Measurements from ENCODE around the gene SPATA33. TPM values are rescaled to one million over a fixed set of nuclear protein-coding genes. Genes with fewer than 3 reads are reported as not detected.
"Not testable (repeated sequence)": the region's sequence is repeated elsewhere in the genome, so short reads cannot be mapped to it uniquely, and the experiment has no call there.

SPATA33 gene
- total RNA-seq, 1 experiment from 2014 or later: 17.4 TPM

DNA sequence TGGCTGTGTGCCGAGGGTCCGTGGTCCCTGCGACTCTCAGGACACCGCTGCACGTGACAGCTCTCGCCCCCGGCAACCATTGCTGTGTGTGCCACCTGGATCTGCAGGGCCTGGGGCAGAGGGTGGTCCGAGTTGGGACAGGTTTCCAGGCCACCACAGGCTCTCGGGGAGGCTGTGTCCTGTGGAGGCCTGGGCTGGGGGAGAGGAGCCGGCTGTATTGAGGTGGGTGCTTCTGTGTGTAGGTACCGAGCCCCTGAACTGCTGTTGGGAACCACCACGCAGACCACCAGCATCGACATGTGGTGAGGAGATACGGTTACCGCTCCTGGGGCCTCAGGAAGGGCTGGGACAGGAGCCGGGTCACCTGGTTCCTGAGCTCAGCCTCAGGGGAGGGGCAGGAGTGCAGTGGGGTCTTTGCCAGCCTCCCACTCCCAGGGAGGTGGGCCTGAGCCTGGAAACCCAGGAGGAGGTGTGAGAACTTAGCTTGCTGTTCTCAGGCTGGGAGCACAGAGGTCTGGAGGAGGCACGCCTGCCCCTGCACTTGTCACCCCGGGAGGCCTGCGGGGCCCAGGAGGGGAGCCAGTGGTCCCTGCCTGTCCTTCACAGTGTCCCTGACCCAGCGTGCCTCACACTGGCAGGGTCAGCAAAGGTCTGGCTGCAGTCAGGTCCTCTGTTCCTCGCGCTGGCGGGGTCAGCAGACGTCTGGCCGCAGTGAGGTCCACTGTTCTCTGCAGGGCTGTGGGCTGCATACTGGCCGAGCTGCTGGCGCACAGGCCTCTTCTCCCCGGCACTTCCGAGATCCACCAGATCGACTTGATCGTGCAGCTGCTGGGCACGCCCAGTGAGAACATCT is 36.5 kb downstream of the SPATA33 start:
- H3K18ac ChIP-seq (ENCODE audit: insufficient read length, low read depth, low read length): no peak overlapping the region
- H3K27ac Mint-ChIP-seq: no peak overlapping the region
- H3K36me3 Mint-ChIP-seq (ENCODE audit: insufficient read depth in 1 of 3, low read depth in 3 of 3): peaks cover 31 to 68% (median 57%) of the 10 kb centered on the region in 3 experiments
- no peak overlapping the region for H3K9ac ChIP-seq (ENCODE audit: extremely low read depth, insufficient read length, low read length)
- no peaks in the 10 kb centered on the region; a peak in 1 of 5 replicates for H3K9me3 Mint-ChIP-seq
- H3K4me1 ChIP-seq (ENCODE audit: insufficient read depth, low read length): no peaks in the 10 kb centered on the region
- no peak overlapping the region for H3K4ac ChIP-seq (ENCODE audit: low read depth, low read length)
- H3T11ph ChIP-seq (ENCODE audit: low read length): no peak overlapping the region
- TF ChIP-seq, protein P1, sequence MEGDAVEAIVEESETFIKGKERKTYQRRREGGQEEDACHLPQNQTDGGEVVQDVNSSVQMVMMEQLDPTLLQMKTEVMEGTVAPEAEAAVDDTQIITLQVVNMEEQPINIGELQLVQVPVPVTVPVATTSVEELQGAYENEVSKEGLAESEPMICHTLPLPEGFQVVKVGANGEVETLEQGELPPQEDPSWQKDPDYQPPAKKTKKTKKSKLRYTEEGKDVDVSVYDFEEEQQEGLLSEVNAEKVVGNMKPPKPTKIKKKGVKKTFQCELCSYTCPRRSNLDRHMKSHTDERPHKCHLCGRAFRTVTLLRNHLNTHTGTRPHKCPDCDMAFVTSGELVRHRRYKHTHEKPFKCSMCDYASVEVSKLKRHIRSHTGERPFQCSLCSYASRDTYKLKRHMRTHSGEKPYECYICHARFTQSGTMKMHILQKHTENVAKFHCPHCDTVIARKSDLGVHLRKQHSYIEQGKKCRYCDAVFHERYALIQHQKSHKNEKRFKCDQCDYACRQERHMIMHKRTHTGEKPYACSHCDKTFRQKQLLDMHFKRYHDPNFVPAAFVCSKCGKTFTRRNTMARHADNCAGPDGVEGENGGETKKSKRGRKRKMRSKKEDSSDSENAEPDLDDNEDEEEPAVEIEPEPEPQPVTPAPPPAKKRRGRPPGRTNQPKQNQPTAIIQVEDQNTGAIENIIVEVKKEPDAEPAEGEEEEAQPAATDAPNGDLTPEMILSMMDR (conservative IDR thresholded peaks at IDR 0.05): no peak
- no CpG with 5 or more reads among the region's 32 CpGs for WGBS (ENCODE audit: extremely low coverage, insufficient read length, low lambda C conversion rate)
- peaks cover 2% of the 10 kb centered on the region; the same call in 1 of the 2 replicates for H3K27me3 Mint-ChIP-seq (ENCODE audit: low read depth)
- no peak overlapping the region for H2BK5ac ChIP-seq (ENCODE audit: insufficient read length, low read length)
- H3K23me2 ChIP-seq (ENCODE audit: insufficient read length, low read depth, low read length, poor library complexity, severe bottlenecking): no peaks in the 10 kb centered on the region
- H4K91ac ChIP-seq (ENCODE audit: insufficient read length, low read depth, low read length): no peak overlapping the region
- H2AK5ac ChIP-seq (ENCODE audit: insufficient read length, low read length): no peak overlapping the region
- no peak overlapping the region for H3K4me2 ChIP-seq (ENCODE audit: insufficient read depth, insufficient read length, low read length)
- H4K20me1 ChIP-seq (ENCODE audit: control insufficient read depth, insufficient read depth, insufficient read length): no peaks in the 10 kb centered on the region
- no peak overlapping the region for H4K5ac ChIP-seq (ENCODE audit: insufficient read length, low read depth, low read length)
- H4K8ac ChIP-seq (replicated peaks; ENCODE audit: insufficient read length, low read depth, low read length): no peak overlapping the region
- no peak overlapping the region for H2AFZ ChIP-seq (ENCODE audit: low read length)
- no peak overlapping the region for H3K4me3 Mint-ChIP-seq
- H3K14ac ChIP-seq (ENCODE audit: insufficient read depth, low read length): no peak overlapping the region
- H3K27ac ChIP-seq (ENCODE audit: insufficient read length, low read depth, low read length): no peak overlapping the region
- H3K56ac ChIP-seq (ENCODE audit: insufficient read length, low read depth, low read length): no peak overlapping the region
- H3K79me2 ChIP-seq (ENCODE audit: insufficient read depth, low read length): no peaks in the 10 kb centered on the region
- H2BK120ac ChIP-seq (ENCODE audit: low read depth, low read length, poor library complexity, severe bottlenecking): no peak overlapping the region
- no peak for DNase-seq
- no peak overlapping the region for H2BK15ac ChIP-seq (ENCODE audit: low read depth, low read length)
- peaks cover 0 to 2% of the 10 kb centered on the region in 2 experiments; a peak in 2 of 4 replicates for H3K4me1 Mint-ChIP-seq
- no peak overlapping the region for H2BK20ac ChIP-seq (ENCODE audit: low read depth, low read length, poor library complexity, severe bottlenecking)
- H3K23ac ChIP-seq (ENCODE audit: insufficient read length, low read depth, low read length): no peak overlapping the region
- no peaks in the 10 kb centered on the region for H3K9me3 ChIP-seq (ENCODE audit: control insufficient read depth, low read depth, low read length)
- H3K27me3 ChIP-seq (ENCODE audit: insufficient read depth, low read length): no peaks in the 10 kb centered on the region
- H3K79me1 ChIP-seq (ENCODE audit: insufficient read depth, low read depth, low read length, poor library complexity, severe bottlenecking): no peaks in the 10 kb centered on the region
- H2BK12ac ChIP-seq (ENCODE audit: insufficient read length, low read depth, low read length): no peak overlapping the region

DNA sequence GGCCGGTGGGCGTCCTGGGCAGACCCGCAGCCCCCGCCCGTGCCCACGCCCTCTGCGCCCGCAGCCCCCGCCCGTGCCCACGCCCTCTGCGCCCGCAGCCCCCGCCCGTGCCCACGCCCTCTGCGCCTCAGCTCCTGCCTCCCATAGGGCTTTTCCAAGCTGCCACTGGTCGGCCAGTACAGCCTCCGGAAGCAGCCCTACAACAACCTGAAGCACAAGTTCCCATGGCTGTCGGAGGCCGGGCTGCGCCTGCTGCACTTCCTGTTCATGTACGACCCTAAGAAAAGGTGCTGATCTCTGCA is 37.1 kb downstream of the SPATA33 start:
- H3K4me1 Mint-ChIP-seq; H4K5ac ChIP-seq (ENCODE audit: insufficient read length, low read depth, low read length); H3K4ac ChIP-seq (ENCODE audit: low read depth, low read length); H3K9me3 Mint-ChIP-seq; H4K8ac ChIP-seq (replicated peaks; ENCODE audit: insufficient read length, low read depth, low read length); H3T11ph ChIP-seq (ENCODE audit: low read length); H3K23me2 ChIP-seq (ENCODE audit: insufficient read length, low read depth, low read length, poor library complexity, severe bottlenecking); H3K79me1 ChIP-seq (ENCODE audit: insufficient read depth, low read depth, low read length, poor library complexity, severe bottlenecking); H2BK12ac ChIP-seq (ENCODE audit: insufficient read length, low read depth, low read length); H3K27me3 Mint-ChIP-seq (ENCODE audit: low read depth); H3K14ac ChIP-seq (ENCODE audit: insufficient read depth, low read length); H2AFZ ChIP-seq (ENCODE audit: low read length); H3K9me3 ChIP-seq (ENCODE audit: control insufficient read depth, low read depth, low read length); H3K56ac ChIP-seq (ENCODE audit: insufficient read length, low read depth, low read length); H3K23ac ChIP-seq (ENCODE audit: insufficient read length, low read depth, low read length); H3K27me3 ChIP-seq (ENCODE audit: insufficient read depth, low read length); H4K91ac ChIP-seq (ENCODE audit: insufficient read length, low read depth, low read length); DNase-seq; H3K4me2 ChIP-seq (ENCODE audit: insufficient read depth, insufficient read length, low read length); H2BK15ac ChIP-seq (ENCODE audit: low read depth, low read length); H3K27ac ChIP-seq (ENCODE audit: insufficient read length, low read depth, low read length); H3K9ac ChIP-seq (ENCODE audit: extremely low read depth, insufficient read length, low read length); H2BK20ac ChIP-seq (ENCODE audit: low read depth, low read length, poor library complexity, severe bottlenecking); H3K79me2 ChIP-seq (ENCODE audit: insufficient read depth, low read length); H4K20me1 ChIP-seq (ENCODE audit: control insufficient read depth, insufficient read depth, insufficient read length); H2BK5ac ChIP-seq (ENCODE audit: insufficient read length, low read length); H3K4me3 Mint-ChIP-seq; H2BK120ac ChIP-seq (ENCODE audit: low read depth, low read length, poor library complexity, severe bottlenecking); H3K18ac ChIP-seq (ENCODE audit: insufficient read length, low read depth, low read length); H2AK5ac ChIP-seq (ENCODE audit: insufficient read length, low read length); H3K4me1 ChIP-seq (ENCODE audit: insufficient read depth, low read length): not testable (repeated sequence)
- H3K27ac Mint-ChIP-seq: peak overlapping the region in 2 of 3 experiments; percentile 40 to 79; a peak in 3 of 7 replicates
- no CpG with 5 or more reads among the region's 23 CpGs for WGBS (ENCODE audit: extremely low coverage, insufficient read length, low lambda C conversion rate)
- H3K36me3 Mint-ChIP-seq (ENCODE audit: insufficient read depth in 1 of 3, low read depth in 3 of 3): peaks cover 32 to 66% (median 59%) of the 10 kb centered on the region in 3 experiments
